Islet of Langerhans (tissue), 1 donor: Measurements from ENCODE around the gene POLA1.

Source experiments
- FAIRE-seq: peaks from one replicate; lab custom pipeline; 2011; peaks lifted over from hg19 to GRCh38; lab: Jason Lieb, UNC

Gene POLA1

DNA sequence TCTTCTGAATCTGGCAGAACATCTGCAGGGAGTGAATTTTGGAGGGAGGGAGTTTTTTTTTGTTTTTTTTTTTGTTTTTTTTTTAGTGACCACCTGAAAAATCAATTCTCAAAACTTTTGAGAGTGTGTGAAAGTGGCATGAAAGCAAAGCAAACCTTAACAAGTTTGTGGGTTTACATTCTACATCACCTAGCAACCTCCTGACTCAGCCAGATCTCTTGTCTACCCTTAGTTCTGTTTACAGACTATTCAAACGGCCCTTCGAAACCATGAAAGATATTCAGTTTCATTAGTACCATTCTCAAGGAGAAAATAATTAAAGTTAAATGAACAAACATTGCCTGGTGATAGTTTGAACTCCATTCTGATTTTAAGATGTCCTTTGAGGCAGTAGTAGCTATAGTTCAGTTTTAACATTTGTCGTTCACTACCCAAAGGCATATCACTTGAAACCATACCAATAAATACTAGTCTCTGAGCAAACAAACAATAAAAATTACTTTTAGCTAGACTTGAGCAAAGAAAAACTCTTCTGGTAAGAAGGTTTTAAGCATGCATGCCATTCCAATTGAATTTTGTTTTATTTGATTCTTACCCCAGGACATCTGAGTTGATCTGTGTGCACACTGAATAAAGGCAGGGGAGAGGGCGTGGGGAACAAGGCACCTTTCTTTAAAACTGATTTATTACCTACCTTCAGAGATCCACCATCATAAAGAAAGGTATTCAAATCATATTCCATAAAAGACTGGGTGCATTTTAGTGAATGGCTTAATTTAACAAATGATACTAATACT lies 184.3 kb downstream of the POLA1 start:
- FAIRE-seq = peak; percentile 68

DNA sequence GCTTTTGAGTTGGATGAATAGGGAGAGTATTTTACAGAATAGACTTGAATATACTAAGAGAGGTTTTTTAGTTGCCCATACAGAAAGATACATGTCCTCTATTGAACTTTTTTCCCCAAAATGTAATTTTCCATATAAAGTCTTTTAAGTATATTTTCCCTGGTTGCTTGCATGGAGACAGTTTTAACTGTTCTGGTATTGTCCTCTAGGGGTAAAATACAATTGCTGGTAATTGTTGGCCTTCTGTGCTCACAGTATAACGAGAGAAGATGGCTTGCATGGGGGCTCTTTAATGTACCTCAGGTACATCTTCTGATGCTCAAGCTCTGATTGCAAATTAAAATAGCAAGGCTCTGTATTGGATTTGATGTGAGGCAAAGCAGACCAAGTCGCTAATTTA lies 186.0 kb downstream of the POLA1 start:
- FAIRE-seq = no peak

DNA sequence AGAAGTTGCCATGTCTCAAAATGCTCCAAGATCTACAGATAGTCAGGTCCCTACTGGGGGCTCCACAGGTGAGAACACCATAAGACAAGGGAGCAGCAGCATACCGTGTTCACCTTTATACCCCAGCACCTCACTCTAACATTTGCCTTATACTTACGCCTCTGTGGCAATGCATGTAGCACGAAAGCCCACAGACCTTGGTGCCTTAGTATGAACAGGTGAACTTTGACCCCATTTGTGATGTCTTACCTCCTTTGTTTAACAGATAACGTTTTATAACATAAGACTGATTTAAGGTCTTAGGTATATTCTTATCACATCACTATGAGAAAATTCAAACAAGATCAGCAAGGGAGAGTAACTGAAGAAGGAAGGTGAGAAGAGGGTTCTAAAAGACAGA lies 193.2 kb downstream of the POLA1 start:
- no peak for FAIRE-seq

DNA sequence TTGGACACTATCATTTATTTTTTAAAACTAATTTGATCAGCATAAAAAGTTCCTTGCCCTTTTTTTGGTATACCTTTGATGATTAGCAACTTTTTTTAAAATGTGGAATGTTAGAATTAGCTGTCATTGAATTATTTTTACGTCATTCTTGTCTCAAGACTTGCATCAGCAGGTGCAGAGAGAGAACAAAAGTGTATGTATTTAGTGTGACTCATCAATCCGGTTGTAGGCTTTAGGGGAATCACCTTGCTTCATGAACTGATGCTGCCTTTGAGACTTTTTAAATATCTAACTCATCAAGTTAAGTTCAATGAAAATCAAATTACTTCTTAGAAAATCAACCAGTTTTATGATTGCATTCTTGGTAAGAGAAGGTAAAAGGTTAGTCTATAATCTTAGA lies 197.0 kb downstream of the POLA1 start:
- peak; percentile 41 for FAIRE-seq

DNA sequence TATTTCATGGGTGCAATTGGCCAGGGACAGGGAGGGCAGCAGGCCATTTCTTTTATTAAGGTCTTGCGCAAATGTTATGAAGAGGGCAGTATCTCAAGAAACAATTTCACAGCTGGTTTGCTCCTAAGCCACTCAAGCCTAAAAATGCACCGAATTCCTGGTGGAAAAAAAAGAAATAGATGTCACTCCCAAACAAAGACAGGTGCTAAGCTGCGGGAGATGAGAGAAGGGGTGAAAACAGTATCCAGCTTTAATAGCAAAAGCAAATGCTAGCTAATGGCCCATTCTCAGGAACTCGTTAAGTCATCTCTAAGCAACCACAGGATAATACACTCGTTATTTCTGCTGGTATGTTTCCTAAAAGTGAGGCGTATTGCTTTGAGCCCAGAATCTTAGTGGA lies 205.7 kb downstream of the POLA1 start:
- peak; percentile 96 for FAIRE-seq

DNA sequence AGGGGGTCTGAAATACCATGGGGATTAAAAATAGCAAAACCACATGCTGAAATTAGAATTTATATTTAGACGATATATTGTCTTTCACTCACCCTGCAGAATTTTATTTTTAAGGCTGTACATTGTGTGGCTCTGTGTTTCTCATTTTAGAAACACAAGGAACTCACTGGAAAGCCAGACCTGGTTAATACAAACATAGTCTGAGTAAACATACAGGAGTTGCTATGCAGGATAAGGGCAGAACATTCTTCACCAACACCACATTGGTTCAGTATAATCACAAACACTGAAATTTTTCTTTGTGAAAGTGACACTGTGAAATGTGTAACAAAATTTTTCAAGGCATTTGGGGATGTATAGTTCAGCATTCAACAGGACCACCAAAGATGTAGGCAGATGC lies 206.5 kb downstream of the POLA1 start:
- FAIRE-seq = peak; percentile 94

DNA sequence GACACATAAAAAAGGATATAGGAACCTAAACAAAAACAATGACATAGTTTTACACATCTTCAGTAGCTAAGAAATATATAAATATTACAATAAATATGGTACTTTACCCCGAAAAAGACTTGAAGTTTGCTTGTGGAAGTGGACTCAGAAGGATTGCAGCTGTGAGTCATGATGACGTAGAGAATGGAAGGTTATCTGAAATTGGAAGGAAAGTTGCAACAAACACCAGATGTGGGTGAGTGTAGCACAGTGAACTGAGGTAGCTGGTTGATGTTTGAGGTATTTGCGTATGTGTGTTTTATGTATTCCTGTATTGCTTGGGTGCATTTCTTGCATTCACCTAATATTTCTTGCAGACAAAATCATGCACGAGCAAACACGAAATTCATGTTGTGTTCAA lies 209.1 kb downstream of the POLA1 start:
- FAIRE-seq = no peak

DNA sequence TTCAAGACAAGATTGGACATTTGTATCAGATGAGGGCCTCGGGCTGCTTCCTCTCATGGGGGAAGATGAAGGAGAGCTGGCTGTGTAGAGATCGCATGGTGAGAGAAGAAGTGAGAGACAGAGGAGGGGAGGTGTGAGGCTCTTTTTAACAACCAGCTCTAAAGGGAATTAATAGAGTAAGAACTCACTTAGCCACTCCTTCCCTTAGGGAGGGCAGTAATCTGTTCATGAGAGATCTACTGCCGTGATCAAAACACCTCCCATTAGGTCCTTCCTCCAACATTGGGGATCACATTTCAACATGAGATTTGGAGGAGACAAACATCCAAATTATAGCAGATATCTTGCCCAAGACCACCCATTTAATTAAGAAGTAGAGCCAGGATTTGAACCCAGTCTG lies 225.0 kb downstream of the POLA1 start:
- no peak for FAIRE-seq

DNA sequence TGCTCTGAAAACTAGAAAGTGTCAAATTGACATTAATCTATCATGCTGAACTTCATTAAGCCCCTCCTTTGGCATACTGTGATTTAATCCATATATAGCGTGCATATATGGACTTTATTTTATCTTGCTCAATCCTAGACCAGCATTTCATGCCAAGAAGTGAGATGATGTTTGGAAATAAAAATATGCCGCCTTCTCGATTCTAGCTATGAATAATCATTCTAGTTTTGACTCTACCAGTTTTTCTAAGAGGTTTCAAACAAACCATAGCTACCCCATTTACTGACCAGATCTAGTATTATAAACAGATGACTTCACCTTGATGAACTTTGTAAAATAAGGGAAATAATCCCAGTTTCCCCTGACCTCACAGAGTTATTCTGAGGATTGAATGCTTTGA lies 227.1 kb downstream of the POLA1 start:
- FAIRE-seq = no peak

DNA sequence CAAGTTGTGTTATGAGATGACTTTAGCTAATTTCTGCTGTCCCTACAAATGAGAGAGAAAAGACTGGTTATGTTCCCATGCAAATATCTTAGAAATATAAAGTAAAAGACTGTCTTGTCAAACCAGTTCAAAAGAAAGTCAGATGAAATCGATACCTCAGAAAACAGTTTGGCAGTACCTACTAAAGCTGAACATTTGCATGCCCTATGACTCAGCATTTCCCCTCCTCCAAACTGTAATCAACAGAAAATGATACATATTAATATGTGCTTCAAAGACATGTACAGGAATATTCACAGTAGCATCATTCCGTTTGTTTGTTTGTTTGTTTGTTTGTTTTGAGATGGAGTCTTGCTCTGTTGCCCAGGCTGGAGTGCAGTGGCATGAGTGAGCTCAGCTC lies 231.7 kb downstream of the POLA1 start:
- no peak for FAIRE-seq

DNA sequence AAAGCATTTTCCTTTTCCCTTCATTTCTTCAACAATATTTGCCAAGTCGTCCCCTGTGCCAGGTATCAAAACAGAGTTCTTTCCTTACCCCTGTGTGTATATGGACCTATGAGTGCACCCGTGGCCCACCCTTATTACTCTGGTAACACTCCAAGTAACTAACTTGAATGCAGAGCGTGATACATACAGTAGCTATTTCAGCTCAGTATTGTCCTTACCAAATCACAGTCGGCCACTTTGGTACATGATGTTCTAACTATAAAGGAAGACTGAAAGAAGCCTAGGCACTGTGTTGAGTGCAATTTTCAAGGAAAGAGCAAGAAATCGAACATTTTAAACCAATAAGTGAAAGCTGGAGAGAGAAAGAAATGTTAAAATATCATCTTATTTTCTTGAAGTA lies 233.7 kb downstream of the POLA1 start:
- no peak for FAIRE-seq

DNA sequence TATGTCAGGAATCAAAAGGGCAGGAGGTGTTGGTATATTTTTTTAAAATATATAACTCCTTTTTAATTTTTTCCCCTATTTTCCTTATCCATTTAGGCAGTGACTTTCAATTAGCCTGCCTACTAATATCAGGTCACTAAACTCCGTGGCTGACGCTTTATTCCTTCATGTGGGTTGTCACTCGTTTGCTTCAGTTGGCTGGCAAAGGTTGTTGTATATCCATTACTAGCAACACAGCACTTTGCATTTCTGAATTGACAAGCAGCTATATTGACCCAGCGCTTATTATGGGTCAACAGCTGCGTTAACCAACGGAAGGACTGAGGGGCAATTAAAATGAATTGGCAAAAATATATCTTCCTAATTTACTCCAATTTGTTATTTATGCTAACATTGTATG lies 234.4 kb downstream of the POLA1 start:
- FAIRE-seq = no peak

DNA sequence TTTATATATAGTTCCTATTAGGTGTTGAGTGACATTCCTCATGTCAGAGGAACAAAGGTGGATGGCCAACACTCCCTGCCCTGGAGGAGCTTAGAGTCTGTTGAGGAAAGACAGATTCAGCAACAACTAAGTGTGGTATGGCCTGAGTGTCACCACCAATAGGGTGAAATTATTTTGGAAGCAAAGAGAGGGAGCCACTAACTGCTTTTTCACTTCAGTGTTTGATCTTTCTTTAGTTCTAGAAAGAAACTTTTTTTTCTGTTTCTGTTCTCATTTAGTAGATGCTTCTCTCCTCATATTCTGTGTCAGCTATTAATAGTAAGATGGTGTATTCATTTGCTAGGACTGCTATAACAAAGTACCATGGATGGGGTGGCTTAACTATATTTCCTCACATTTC lies 240.6 kb downstream of the POLA1 start:
- peak; percentile 27 for FAIRE-seq

DNA sequence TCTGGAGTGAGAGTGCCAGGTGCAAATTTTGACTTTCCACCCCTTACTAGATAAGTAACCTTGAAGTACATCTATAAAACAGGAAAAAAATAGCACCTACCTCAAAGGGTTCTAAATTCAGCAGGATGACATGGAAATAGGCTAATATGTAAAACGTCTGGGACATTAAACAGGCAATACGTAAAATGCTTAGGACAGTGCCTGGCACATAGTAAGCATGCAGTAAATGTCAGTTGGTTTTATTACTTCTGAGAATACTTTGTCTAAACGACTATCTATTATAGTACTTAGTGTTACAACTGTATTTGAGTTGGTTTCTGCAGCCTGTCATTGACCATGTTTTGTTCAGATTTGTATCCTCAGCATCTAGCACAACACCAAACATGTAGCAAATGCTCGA lies 251.3 kb downstream of the POLA1 start:
- FAIRE-seq = no peak

DNA sequence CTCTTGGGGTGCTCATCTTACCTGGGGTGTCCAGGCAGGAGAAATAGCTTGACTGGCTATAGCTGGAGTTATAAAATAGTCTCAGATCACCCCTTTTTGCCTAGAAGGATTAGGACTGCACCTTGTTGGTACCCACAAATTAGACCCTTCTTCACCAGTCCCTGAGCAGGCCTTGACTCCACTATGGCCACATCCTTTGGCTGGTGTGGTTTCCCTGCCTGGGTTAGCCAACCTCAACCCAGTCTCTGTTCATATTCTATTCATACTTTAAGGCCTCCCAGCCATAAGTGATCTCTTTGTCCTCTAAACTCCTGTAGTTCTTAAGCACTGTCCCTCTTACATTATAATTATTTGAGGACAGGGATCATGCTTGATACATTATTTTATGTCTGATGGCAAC lies 252.7 kb downstream of the POLA1 start:
- no peak for FAIRE-seq

DNA sequence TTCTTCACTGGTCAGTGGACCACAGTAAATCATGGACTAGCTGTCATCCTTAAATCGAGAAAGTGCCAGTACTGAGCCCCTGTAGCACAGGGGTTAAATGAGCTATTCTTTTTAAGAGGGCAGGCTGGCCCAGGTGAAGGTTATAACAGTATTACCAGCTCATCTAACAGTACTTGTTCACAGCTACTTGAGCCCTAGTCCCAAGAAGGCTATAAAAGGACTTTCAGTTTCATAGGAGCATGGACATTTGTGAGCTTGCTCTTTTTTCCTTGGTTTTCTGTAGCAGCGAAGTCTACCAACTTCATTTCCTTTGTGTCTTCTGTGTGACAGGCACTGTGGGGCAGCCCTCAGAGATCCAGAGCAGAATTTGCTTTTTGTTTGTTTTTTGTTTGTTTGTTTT lies 261.0 kb downstream of the POLA1 start:
- FAIRE-seq = no peak

DNA sequence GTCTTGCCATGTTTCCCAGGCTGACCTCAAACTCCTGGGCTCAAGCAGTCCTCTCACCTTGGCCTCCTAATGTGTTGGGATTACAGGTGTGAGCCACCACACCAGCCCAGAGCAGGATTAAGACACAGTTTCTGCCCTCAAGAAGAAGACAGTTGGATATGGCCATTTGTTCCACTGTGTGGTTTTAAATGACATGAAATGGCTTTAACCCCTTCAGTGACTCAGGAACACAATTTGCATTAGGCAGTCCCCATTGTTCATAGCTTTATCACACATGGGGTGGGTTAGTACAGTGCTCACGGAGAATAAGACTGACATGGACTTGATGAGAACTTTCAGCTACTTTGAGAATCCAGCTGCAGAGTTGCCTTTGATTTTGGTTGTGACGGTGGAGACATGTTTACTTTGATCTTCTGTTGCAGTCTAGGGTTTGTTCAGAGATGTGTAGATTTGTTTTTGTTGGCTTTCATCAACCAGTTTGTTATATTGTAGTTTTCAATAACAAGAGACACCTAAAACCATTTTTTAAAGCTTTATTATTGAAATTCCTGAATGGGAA lies 261.7 kb downstream of the POLA1 start:
- FAIRE-seq = no peak

DNA sequence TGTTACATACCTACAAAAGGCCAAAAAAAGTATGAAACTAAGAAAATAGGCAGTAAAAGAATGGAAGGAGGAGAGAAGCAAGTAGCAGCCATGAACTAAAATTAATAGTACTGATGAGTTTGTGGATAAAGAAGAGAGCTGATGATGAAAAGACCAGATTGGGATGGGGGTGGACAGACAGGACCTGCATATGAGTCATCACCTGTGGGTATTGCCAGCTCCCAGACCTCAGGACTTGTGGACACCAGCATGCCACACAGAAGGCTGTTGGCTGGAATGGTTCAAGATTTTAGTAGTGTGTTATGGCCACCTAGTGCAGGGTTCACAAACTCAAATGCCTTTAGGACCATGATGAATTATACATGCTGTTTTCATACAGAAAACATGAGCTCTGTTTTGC lies 263.1 kb downstream of the POLA1 start:
- no peak for FAIRE-seq

DNA sequence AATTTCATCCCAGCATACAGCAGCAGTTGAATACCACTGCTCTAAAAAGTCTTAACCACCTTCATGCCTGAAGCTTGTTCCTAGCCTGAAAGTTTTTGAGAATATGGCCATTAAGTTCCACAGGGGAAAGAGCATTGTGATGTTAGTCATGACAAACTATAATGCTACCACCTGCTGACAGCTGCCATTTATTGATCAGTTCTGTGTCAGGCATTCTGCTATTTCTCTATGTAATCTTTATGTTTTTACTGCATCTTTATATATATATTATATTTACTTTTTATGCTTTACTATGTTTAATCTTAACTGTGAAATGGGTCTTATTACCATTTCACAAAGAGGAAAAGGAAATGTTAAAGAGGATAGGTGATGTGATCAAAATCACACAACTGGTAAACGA lies 268.1 kb downstream of the POLA1 start:
- no peak for FAIRE-seq

DNA sequence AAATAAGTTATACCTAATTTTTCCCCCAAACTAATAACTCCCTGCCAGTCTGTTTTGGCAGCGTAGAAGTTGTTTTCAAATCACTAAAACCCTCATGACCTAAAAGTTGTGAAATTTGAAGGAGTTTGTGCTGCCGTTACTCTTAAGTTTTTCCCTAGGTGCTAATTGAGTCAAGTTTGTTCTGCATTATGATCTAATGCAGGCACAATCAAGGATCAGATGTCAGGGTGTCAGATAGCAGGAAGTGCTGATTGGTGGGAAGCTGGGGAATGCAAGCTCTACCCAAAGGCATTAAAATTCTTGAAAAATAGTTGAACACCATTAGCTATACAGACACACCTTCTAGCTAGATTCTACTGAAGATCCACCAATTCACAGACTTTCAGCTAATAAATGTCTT lies 270.1 kb downstream of the POLA1 start:
- FAIRE-seq = no peak

DNA sequence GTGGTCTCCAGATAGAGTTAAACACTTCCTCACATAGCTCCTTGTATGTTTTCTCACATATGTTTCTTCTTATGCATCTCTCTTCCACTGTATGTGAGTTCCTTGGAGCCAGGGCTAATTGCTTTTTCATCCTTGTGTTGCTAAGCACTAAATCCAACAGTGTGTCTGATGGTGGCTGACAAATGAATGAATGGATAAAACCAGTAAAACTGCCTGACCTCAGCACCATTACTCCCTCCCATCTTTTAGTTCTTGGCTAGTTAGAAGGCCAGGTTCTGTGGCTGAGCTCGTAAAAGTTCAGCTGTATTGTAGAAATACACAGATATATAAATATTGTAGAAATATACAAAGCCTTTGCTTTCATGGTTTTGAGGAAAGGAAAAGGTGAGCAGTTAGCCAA lies 271.7 kb downstream of the POLA1 start:
- FAIRE-seq = peak; percentile 99

DNA sequence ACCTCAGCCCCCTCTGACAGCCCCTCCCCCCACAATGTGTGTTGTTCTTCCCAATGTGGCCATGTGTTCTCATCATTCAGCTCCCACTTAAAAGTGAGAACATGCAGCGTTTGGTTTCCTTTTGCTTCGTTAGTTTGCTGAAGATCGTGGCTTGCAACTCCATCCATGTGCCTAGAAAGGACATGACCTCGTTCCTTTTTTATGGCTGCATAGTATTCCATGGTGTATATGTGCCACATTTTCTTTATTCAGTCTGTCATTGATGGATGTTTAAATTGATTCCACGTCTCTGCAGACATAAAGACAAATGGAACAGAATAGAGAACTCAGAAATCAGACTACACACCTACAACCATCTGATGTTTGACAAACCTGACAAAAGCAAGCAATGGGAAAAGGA lies 276.1 kb downstream of the POLA1 start:
- no peak for FAIRE-seq

DNA sequence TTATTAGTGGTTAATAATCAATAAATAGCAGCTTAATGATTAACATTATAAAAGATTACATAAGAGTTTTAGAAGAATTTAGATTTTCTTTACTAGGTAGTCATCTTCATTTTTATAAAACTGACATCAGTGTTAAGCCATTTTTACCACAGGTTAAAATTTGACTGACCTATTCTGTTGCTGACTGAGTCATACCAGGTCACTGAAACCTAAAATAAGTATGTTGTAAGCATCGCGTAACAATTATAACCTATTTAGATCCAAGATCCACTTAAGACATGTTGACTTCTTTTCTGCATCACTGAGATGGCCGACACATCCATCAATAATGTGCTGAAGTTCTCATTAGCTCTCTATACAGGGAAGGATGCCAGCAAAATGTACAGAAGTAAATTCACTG lies 285.4 kb downstream of the POLA1 start:
- FAIRE-seq = no peak

DNA sequence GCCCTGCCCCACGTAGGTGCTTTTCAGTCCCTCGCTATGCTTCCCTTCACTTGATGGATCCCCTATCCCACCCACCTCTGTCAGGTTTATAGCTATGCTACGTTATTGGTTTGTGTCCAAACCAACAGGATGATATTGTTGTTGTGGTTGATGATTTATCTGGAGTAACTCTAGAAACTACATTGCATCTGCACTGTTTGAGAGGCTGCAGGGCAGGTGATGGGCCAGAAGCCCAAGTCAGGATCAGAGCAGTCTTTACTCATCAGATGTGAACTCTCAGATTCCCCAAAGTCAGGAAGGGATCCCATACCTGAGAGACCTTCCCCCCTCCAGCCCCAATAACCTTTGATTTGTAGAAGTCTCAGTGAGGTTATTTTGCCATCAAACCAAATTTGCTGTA lies 287.3 kb downstream of the POLA1 start:
- no peak for FAIRE-seq
